Measurements from ENCODE around the gene KLF12.

The KLF12 gene

GRCh38 chr13:74090869-74091605 is 43.2 kb downstream of the KLF12 start:
- Histone ChIP-seq H3K27ac (ENCODE audit: low read depth, low read length, poor library complexity, severe bottlenecking) (peak overlapping the region; percentile 76), H3K9me3 (ENCODE audit: low read length) (no peaks in the 10 kb centered on the region), H4K20me1 (ENCODE audit: insufficient read depth, low read length) (no peaks in the 10 kb centered on the region), H3K27me3 (ENCODE audit: insufficient read depth, low read length) (no peaks in the 10 kb centered on the region), H3K4me2 (ENCODE audit: low read length) (peak overlapping the region; percentile 3; the same call in 1 of the 2 replicates), H3F3A (ENCODE audit: insufficient read depth, low read length) (no peaks in the 10 kb centered on the region), H2AFZ (ENCODE audit: low read length) (no peak overlapping the region), H3K9me2 (ENCODE audit: low read depth, low read length) (no peaks in the 10 kb centered on the region), H3K4me3 (ENCODE audit: low read depth, low read length, poor library complexity, severe bottlenecking) (no peak overlapping the region), H3K79me2 (ENCODE audit: insufficient read depth, low read length) (peaks cover 47% of the 10 kb centered on the region), H3K36me3 (ENCODE audit: insufficient read depth, low read length) (no peaks in the 10 kb centered on the region), H3K9ac (ENCODE audit: low read length) (no peak overlapping the region), H3K4me1 (ENCODE audit: insufficient read depth, low read length, severe bottlenecking) (peaks cover 38% of the 10 kb centered on the region)
- TF ChIP-seq EZH2 (IDR thresholded peaks at IDR 0.05; ENCODE audit: borderline replicate concordance, low read length) (no peak), CTCF (IDR thresholded peaks at IDR 0.05; ENCODE audit: low read length) (no peak)

DNA sequence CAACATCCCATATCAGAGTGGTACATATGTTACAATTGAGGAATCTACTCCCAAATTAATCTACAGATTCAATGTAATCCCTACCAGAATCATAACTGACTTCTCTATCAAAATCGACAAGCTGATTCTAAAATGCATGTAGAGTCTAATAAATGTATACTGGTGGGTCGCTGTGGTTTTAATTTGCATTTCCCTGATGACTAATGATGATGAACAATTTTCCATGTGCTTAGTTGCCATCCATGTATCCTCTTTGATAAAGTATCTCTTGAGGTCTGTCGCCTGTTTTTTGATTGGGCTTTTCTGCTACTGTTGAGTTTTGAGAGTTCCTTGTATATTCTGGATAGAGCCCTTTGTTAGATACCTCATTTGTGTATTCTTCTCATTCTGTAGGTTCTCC is 43.8 kb downstream of the KLF12 start:
- Histone ChIP-seq H3F3A (ENCODE audit: insufficient read depth, low read length) (no peaks in the 10 kb centered on the region), H3K4me2 (ENCODE audit: low read length) (no peak overlapping the region; the same call in 1 of the 2 replicates)

GRCh38 chr13:74087357-74087756 is 46.8 kb downstream of the KLF12 start:
- H3K79me2 ChIP-seq (ENCODE audit: insufficient read depth, low read length) = peaks cover 50% of the 10 kb centered on the region
- no peaks in the 10 kb centered on the region for H3K9me2 ChIP-seq (ENCODE audit: low read depth, low read length)
- H3K9me3 ChIP-seq (ENCODE audit: low read length) = no peaks in the 10 kb centered on the region
- no peak overlapping the region for H3K4me3 ChIP-seq (ENCODE audit: low read depth, low read length, poor library complexity, severe bottlenecking)
- no peaks in the 10 kb centered on the region for H3K36me3 ChIP-seq (ENCODE audit: insufficient read depth, low read length)
- no peaks in the 10 kb centered on the region for H4K20me1 ChIP-seq (ENCODE audit: insufficient read depth, low read length)
- H3K4me2 ChIP-seq (ENCODE audit: low read length) = no peak overlapping the region
- TF ChIP-seq CTCF (IDR thresholded peaks at IDR 0.05; ENCODE audit: low read length) = no peak
- no peak for TF ChIP-seq EZH2 (IDR thresholded peaks at IDR 0.05; ENCODE audit: borderline replicate concordance, low read length)
- H3F3A ChIP-seq (ENCODE audit: insufficient read depth, low read length) = no peaks in the 10 kb centered on the region
- no peaks in the 10 kb centered on the region for H3K27me3 ChIP-seq (ENCODE audit: insufficient read depth, low read length)
- H2AFZ ChIP-seq (ENCODE audit: low read length) = no peak overlapping the region
- no peak overlapping the region for H3K27ac ChIP-seq (ENCODE audit: low read depth, low read length, poor library complexity, severe bottlenecking)
- H3K9ac ChIP-seq (ENCODE audit: low read length) = no peak overlapping the region
- peaks cover 26% of the 10 kb centered on the region for H3K4me1 ChIP-seq (ENCODE audit: insufficient read depth, low read length, severe bottlenecking)

More for the DNA sequence above, 43.8 kb downstream of the KLF12 start:
- Histone ChIP-seq H4K20me1 (ENCODE audit: insufficient read depth, low read length) (no peaks in the 10 kb centered on the region), H3K27ac (ENCODE audit: low read depth, low read length, poor library complexity, severe bottlenecking) (no peak overlapping the region), H2AFZ (ENCODE audit: low read length) (no peak overlapping the region), H3K4me1 (ENCODE audit: insufficient read depth, low read length, severe bottlenecking) (peaks cover 38% of the 10 kb centered on the region), H3K79me2 (ENCODE audit: insufficient read depth, low read length) (peaks cover 44% of the 10 kb centered on the region), H3K9me2 (ENCODE audit: low read depth, low read length) (no peaks in the 10 kb centered on the region), H3K9ac (ENCODE audit: low read length) (no peak overlapping the region), H3K27me3 (ENCODE audit: insufficient read depth, low read length) (no peaks in the 10 kb centered on the region), H3K36me3 (ENCODE audit: insufficient read depth, low read length) (no peaks in the 10 kb centered on the region), H3K9me3 (ENCODE audit: low read length) (no peaks in the 10 kb centered on the region), H3K4me3 (ENCODE audit: low read depth, low read length, poor library complexity, severe bottlenecking) (no peak overlapping the region)
- TF ChIP-seq EZH2 (IDR thresholded peaks at IDR 0.05; ENCODE audit: borderline replicate concordance, low read length) (no peak), CTCF (IDR thresholded peaks at IDR 0.05; ENCODE audit: low read length) (no peak)
